BLaER1 treated with 17β-estradiol and CSF1 and Interleukin-3, amounts not matched to agents 10 nM and 100 nM (cell line): Measurements from ENCODE around the gene PTGR3.

Experiments used
- H3K27ac ChIP-seq, 11 experiments: shearing (Covaris generic); formaldehyde crosslinking; 2 replicates each; pipeline ENCODE4 v1.8.1; 2022
- H3K27me3 ChIP-seq, 11 experiments: shearing (Covaris generic); formaldehyde crosslinking; 2 replicates each; pipeline ENCODE4 v1.8.1; 2022
- H3K36me3 ChIP-seq, 11 experiments: shearing (Covaris generic); formaldehyde crosslinking; 2 replicates each; pipeline ENCODE4 v1.8.1; 2022
- H3K4me1 ChIP-seq, 10 experiments: shearing (Covaris generic); formaldehyde crosslinking; 2 replicates each; pipeline ENCODE4 v1.8.1; 2022
- H3K4me2 ChIP-seq, 11 experiments: shearing (Covaris generic); formaldehyde crosslinking; 2 replicates each; pipeline ENCODE4 v1.8.1; 2022
- H3K4me3 ChIP-seq, 10 experiments: shearing (Covaris generic); formaldehyde crosslinking; 2 replicates each; pipeline ENCODE4 v1.8.1; 2022
- H3K9ac ChIP-seq, 11 experiments: shearing (Covaris generic); formaldehyde crosslinking; 2 replicates each; pipeline ENCODE4 v1.8.1; 2022
- H3K9me3 ChIP-seq, 11 experiments: shearing (Covaris generic); formaldehyde crosslinking; replicated peaks in 1 of 11; 2 replicates each; pipeline ENCODE4 v1.8.1; 2022
- H4K20me1 ChIP-seq, 11 experiments: shearing (Covaris generic); formaldehyde crosslinking; 2 replicates each; pipeline ENCODE4 v1.8.1; 2022
- Cebpa-rat ChIP-seq, 11 experiments: shearing (Covaris generic); IDR thresholded peaks; 2 replicates each; pipeline ENCODE4 v1.8.1; 2022

PTGR3 gene

DNA sequence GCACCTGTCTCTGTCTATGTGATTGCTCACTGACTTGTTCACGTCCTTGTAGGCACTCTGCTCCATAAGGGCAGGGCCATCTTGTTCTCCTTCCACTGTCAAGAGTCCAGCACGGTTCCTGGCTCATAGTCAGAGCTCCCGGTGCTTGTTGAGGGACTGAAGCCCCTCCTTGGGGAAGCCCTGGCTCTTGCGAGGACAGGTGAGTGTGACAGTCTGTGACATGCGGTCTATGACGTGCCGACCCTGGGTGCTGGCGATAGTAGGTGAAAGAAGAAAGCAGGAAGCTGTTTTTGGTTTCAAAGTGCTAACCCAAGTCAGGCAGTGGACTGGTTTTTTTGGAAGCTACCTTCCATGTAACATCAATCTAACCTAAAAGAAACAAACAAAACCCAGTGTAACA lies 20.5 kb upstream of the PTGR3 start:
- Histone ChIP-seq H3K4me1 (peaks cover 27 to 37% (median 29%) of the 10 kb centered on the region in 10 experiments), H3K36me3 (peaks cover 0 to 37% (median 20%) of the 10 kb centered on the region in 11 experiments; a peak in 10 of 22 replicates), H3K4me2 (no peak overlapping the region), H3K9ac (no peak overlapping the region), H3K27ac (no peak overlapping the region), H3K9me3 (peaks cover 0 to 8% (median 0%) of the 10 kb centered on the region in 11 experiments; a peak in 3 of 22 replicates), H4K20me1 (peaks cover 0 to 38% (median 23%) of the 10 kb centered on the region in 11 experiments; a peak in 9 of 22 replicates), H3K4me3 (no peak overlapping the region), H3K27me3 (no peaks in the 10 kb centered on the region)
- no peak for TF ChIP-seq Cebpa-rat (IDR thresholded peaks at IDR 0.05)

DNA sequence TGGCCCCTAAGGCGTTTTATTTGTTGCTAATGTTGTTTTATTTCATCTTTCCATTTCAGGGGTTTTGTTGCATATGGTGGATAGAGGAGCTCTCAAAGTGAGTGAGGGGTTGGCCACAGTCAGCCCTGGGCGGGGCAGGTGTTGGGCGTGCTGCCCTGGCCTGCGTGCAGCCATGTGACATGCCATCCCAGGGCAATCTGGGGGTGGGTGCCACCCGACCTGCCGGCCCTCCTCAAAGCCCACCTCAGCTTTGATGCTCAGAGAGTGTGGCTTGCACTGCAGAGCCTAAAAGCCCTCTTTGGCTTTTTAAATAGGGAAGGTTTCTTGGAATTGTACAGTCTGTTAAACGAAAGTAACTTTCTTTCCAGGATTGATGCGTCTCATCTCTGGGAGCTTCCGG lies 20.0 kb upstream of the PTGR3 start:
- Histone ChIP-seq H3K27ac (no peak overlapping the region), H3K27me3 (no peaks in the 10 kb centered on the region), H3K36me3 (peaks cover 0 to 37% (median 20%) of the 10 kb centered on the region in 11 experiments; a peak in 10 of 22 replicates), H4K20me1 (peaks cover 0 to 39% (median 23%) of the 10 kb centered on the region in 11 experiments; a peak in 9 of 22 replicates), H3K4me3 (no peak overlapping the region), H3K9ac (no peak overlapping the region), H3K4me1 (peaks cover 28 to 42% (median 34%) of the 10 kb centered on the region in 10 experiments), H3K9me3 (peaks cover 0 to 8% (median 0%) of the 10 kb centered on the region in 11 experiments; a peak in 3 of 22 replicates), H3K4me2 (no peak overlapping the region)
- TF ChIP-seq Cebpa-rat (IDR thresholded peaks at IDR 0.05), result no peak

DNA sequence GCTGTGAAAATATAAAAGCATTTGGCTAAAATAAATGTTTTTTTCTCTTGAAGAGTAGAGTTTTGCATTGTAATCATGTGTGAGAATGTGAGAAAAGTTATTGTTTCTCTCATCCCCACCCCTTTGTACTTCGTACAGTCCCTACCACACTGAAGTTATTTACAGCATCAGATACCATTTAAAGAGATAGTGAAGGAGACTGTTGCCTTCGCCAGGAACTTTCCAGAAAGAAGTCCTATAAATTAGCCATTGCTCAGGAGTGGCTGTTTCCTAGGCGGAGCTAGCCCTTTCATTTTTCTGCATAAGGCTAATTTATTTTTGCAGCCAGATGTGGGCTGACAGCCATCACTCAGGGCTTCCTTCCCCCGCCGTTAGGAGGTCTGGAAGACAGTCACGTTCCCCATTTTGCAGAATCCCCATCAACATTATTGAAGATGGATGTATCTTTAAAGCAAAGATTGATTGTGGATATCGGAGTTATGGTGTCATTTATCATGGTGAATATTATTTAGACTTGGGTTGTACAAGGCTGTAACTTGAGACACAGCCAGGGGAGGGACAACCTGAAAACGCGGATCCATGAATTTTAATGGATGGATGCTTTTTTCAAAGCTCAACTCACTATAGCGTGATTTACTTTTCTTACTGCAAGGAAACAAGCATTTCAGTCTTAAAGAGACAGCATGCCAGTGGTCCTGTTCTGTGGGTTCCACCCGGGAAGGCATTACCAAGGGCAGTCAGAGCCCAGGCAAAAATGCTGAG lies 18.8 kb upstream of the PTGR3 start:
- H3K27ac ChIP-seq, result no peak overlapping the region
- no peaks in the 10 kb centered on the region for H3K27me3 ChIP-seq
- H3K9ac ChIP-seq, result peak overlapping the region in 2 of 11 experiments; percentile 9 to 32; a peak in 2 of 22 replicates
- H3K4me2 ChIP-seq, result peak overlapping the region; percentile 57 to 86 (median 65); a peak in 21 of 22 replicates
- peaks cover 0 to 45% (median 24%) of the 10 kb centered on the region in 11 experiments; a peak in 12 of 22 replicates for H4K20me1 ChIP-seq
- TF ChIP-seq Cebpa-rat (IDR thresholded peaks at IDR 0.05), result no peak
- H3K36me3 ChIP-seq, result peaks cover 0 to 37% (median 20%) of the 10 kb centered on the region in 11 experiments; a peak in 10 of 22 replicates
- H3K4me3 ChIP-seq, result no peak overlapping the region
- H3K4me1 ChIP-seq, result peaks cover 36 to 54% (median 45%) of the 10 kb centered on the region in 10 experiments
- peaks cover 0 to 8% (median 0%) of the 10 kb centered on the region in 11 experiments; a peak in 3 of 22 replicates for H3K9me3 ChIP-seq

DNA sequence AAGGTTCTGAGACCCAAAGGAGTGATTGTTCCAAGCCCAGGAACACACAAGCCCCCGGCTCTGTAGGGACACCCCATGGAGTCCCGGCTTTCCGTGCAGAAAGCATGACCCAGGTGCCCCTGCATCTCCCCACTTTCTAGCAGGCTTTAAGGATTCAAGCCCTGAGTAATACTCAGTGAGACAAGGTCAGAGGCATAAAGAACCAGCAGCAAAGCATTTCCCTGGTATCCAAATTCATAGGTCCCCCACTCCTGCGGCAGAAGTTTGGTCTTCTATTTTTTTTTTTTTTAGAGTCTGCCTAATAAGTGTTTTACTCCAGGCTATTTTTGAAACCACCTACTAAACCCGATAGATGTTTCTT lies 18.0 kb upstream of the PTGR3 start:
- H4K20me1 ChIP-seq, result peaks cover 0 to 52% (median 28%) of the 10 kb centered on the region in 11 experiments; a peak in 12 of 22 replicates
- peak overlapping the region in 7 of 11 experiments; percentile 4 to 47 (median 12); a peak in 5 of 22 replicates for H3K9ac ChIP-seq
- peaks cover 36 to 61% (median 49%) of the 10 kb centered on the region in 10 experiments for H3K4me1 ChIP-seq
- no peak for TF ChIP-seq Cebpa-rat (IDR thresholded peaks at IDR 0.05)
- no peaks in the 10 kb centered on the region for H3K27me3 ChIP-seq
- H3K36me3 ChIP-seq, result peaks cover 0 to 37% (median 20%) of the 10 kb centered on the region in 11 experiments; a peak in 10 of 22 replicates
- peak overlapping the region; percentile 57 to 86 (median 65) for H3K4me2 ChIP-seq
- no peak overlapping the region for H3K4me3 ChIP-seq
- H3K27ac ChIP-seq, result peak overlapping the region in 1 of 11 experiments; percentile 9; a peak in 1 of 22 replicates
- peaks cover 0 to 8% (median 0%) of the 10 kb centered on the region in 11 experiments; a peak in 3 of 22 replicates for H3K9me3 ChIP-seq

DNA sequence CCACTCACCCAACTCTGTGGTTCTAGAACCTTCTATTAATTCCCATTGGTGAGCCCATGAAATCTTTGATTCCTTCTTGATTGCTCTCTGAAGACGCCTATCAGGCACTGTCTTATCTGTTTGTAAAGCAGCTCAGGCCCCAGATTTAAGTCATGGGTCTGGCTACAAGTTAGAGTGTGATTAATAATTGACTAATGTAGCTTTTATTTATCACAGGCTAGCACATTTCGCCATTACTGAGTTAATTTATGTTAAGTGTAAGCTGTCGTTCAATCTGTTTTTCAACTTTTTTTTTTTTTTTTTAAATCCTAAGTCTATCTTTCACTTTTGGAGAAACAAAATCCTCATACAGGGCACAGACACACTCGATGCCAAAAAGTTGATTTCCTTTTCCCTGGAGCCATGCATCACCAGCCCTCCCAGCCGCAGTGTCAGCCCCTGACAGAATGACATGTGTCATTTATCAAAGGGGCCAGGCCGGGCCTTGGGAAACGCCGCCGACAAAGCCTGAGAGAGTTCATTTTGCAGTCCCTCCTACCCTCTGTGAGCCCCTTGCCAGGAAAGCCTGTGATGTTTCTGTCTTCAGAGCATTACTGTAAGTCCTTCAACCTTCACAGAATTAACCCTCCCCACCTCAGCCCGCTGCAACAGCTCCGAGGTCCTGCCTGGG lies 17.5 kb upstream of the PTGR3 start:
- Histone ChIP-seq H3K27ac (peak overlapping the region in 1 of 11 experiments; percentile 9; a peak in 1 of 22 replicates), H3K36me3 (peaks cover 0 to 37% (median 20%) of the 10 kb centered on the region in 11 experiments; a peak in 10 of 22 replicates), H3K9me3 (peaks cover 0 to 8% (median 0%) of the 10 kb centered on the region in 11 experiments; a peak in 3 of 22 replicates), H3K4me1 (peaks cover 36 to 64% (median 49%) of the 10 kb centered on the region in 10 experiments), H4K20me1 (peaks cover 0 to 57% (median 30%) of the 10 kb centered on the region in 11 experiments; a peak in 12 of 22 replicates), H3K4me3 (no peak overlapping the region), H3K4me2 (peak overlapping the region; percentile 57 to 86 (median 65)), H3K27me3 (no peaks in the 10 kb centered on the region), H3K9ac (peak overlapping the region in 7 of 11 experiments; percentile 4 to 47 (median 12); a peak in 5 of 22 replicates)
- no peak for TF ChIP-seq Cebpa-rat (IDR thresholded peaks at IDR 0.05)

DNA sequence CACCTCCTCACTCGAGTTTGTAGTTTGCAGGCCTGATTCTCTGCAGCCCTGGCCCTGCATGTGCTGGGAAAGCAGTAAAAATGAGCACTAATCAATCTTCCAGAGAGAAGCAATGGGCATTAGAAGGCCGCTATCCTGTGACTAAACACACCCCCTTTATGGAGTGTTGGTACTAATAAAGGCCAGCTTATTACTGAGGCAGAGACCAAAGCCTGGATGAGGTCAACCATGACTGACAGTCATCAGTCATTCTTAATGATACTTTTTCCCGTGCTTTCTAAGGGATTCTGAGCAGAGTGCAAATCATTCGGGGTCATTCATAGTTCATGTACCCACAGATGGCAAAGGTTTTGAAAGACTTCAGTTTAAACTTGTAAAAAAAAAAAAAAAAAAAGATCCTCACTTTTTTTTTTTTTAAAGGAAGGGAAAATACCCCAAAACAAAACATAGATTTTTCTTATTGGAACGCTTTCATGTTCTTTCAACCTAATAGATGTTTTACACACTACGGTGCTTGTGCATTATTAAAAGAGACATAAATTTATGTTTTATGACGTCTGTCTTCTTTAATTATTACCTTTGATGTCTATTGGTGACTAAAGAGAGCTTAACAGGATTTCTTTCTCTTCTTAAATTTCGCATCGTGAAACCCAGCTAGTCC lies 14.9 kb upstream of the PTGR3 start:
- peaks cover 27 to 51% (median 48%) of the 10 kb centered on the region in 10 experiments for H3K4me1 ChIP-seq
- peak overlapping the region; percentile 1 to 75 (median 64); a peak in 21 of 22 replicates for H3K4me2 ChIP-seq
- H4K20me1 ChIP-seq, result peaks cover 0 to 70% (median 50%) of the 10 kb centered on the region in 11 experiments; a peak in 12 of 22 replicates
- H3K9me3 ChIP-seq, result peaks cover 0 to 4% (median 0%) of the 10 kb centered on the region in 11 experiments; a peak in 2 of 22 replicates
- H3K27ac ChIP-seq, result no peak overlapping the region
- H3K27me3 ChIP-seq, result no peaks in the 10 kb centered on the region
- TF ChIP-seq Cebpa-rat (IDR thresholded peaks at IDR 0.05), result no peak
- H3K36me3 ChIP-seq, result peaks cover 0 to 15% (median 4%) of the 10 kb centered on the region in 11 experiments; a peak in 4 of 22 replicates
- H3K4me3 ChIP-seq, result no peak overlapping the region
- H3K9ac ChIP-seq, result peak overlapping the region in 1 of 11 experiments; percentile 16; a peak in 1 of 22 replicates

DNA sequence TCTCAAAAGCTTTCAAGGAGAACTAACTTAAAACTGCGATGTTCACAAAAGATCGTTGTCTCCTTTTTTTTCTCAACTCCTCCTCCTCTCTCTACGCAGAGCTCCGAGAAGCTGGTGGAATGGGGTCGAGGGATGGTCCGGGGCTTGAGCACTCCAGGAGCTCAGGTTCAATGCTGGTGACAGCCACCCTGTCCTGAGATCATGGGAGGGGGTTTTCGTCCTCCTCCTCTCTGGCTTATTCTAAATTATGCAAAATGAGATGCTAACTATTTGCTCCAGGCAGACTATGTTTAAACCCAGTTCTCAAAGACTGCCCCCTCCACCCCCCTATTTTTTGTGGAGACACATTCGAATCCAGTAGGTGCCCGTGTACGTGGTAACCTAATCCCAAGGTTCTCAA lies 13.5 kb upstream of the PTGR3 start:
- no peaks in the 10 kb centered on the region; a peak in 1 of 22 replicates for H3K9me3 ChIP-seq
- no peaks in the 10 kb centered on the region for H3K27me3 ChIP-seq
- 0 out of 22 replicates have a peak, but pooled peaks cover 0 to 9% (median 0%) of the 10 kb centered on the region in 11 experiments for H3K36me3 ChIP-seq
- peak overlapping the region in 1 of 11 experiments; percentile 65; a peak in 2 of 22 replicates for H3K4me2 ChIP-seq
- TF ChIP-seq Cebpa-rat (IDR thresholded peaks at IDR 0.05), result no peak
- peaks cover 19 to 45% (median 39%) of the 10 kb centered on the region in 10 experiments for H3K4me1 ChIP-seq
- H4K20me1 ChIP-seq, result peaks cover 0 to 80% (median 54%) of the 10 kb centered on the region in 11 experiments; a peak in 13 of 22 replicates
- no peak overlapping the region for H3K9ac ChIP-seq
- H3K27ac ChIP-seq, result no peak overlapping the region
- no peak overlapping the region for H3K4me3 ChIP-seq

DNA sequence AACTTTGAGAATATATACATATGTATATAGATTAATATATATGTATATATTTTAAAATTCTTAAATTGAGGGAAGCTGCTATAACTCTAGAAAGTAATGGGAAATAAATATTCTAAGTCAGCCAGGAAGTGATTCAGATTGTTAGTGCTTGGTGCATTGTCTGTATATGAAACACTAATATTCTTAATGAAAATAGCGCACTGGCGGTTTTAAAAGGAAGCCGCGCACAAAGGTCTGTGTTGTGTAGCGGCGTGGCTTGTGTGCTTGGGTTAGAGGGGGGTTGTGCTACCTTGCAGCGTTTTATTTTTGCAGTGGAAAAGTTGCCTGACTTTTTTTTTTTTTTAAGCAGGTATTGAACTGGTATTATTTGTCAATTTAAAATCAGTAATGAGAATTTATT lies 13.0 kb upstream of the PTGR3 start:
- H4K20me1 ChIP-seq, result peaks cover 0 to 82% (median 50%) of the 10 kb centered on the region in 11 experiments; a peak in 13 of 22 replicates

More for the DNA sequence above, 13.0 kb upstream of the PTGR3 start:
- H3K4me2 ChIP-seq, result no peak overlapping the region
- no peak for TF ChIP-seq Cebpa-rat (IDR thresholded peaks at IDR 0.05)
- no peak overlapping the region for H3K27ac ChIP-seq
- peaks cover 16 to 42% (median 34%) of the 10 kb centered on the region in 10 experiments for H3K4me1 ChIP-seq
- H3K9me3 ChIP-seq, result no peaks in the 10 kb centered on the region; a peak in 1 of 22 replicates
- 0 out of 22 replicates have a peak, but pooled peaks cover 0 to 9% (median 0%) of the 10 kb centered on the region in 11 experiments for H3K36me3 ChIP-seq
- no peak overlapping the region for H3K9ac ChIP-seq
- H3K27me3 ChIP-seq, result no peaks in the 10 kb centered on the region
- H3K4me3 ChIP-seq, result no peak overlapping the region
